Measurements from ENCODE around the gene MCF2L. TPM values are rescaled to one million over a fixed set of nuclear protein-coding genes. Genes with fewer than 3 reads are reported as not detected.

The MCF2L gene
- total and polyA plus RNA-seq, 7 donors: 9.1 to 40.5 (median 20.3) TPM

DNA sequence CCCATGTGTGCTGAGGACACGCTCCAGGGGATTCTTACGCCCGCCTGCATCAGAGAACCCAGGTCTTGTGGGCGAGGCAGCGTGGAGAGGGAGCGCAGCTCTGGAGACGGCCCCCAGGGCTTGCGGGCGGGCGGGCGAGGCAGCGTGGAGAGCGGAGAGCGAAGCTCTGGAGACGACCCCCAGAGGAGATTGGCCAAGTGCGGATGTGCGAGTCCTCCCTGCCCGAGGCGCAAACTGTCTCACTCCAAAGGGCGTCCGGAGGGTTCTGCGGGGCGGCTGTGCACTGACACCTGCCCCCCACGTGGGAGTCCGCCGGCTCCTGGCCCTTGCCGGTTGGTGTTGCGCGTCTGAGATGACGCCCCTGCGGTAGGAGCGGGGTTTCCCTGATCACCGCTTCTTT, 39.8 kb downstream of the MCF2L start:
- no peaks in the 10 kb centered on the region for H3K9me3 ChIP-seq
- TF ChIP-seq, protein P1, sequence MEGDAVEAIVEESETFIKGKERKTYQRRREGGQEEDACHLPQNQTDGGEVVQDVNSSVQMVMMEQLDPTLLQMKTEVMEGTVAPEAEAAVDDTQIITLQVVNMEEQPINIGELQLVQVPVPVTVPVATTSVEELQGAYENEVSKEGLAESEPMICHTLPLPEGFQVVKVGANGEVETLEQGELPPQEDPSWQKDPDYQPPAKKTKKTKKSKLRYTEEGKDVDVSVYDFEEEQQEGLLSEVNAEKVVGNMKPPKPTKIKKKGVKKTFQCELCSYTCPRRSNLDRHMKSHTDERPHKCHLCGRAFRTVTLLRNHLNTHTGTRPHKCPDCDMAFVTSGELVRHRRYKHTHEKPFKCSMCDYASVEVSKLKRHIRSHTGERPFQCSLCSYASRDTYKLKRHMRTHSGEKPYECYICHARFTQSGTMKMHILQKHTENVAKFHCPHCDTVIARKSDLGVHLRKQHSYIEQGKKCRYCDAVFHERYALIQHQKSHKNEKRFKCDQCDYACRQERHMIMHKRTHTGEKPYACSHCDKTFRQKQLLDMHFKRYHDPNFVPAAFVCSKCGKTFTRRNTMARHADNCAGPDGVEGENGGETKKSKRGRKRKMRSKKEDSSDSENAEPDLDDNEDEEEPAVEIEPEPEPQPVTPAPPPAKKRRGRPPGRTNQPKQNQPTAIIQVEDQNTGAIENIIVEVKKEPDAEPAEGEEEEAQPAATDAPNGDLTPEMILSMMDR (IDR thresholded peaks at IDR 0.05): no peak
- H3K4me3 ChIP-seq: no peak overlapping the region
- H3K27ac ChIP-seq: no peak overlapping the region
- peaks cover 0 to 20% (median 8%) of the 10 kb centered on the region in 3 donors for H3K27me3 ChIP-seq (ENCODE audit: insufficient read depth in 3 of 3, low read length in 2 of 3)
- no peak for ATAC-seq
- H3K36me3 ChIP-seq (ENCODE audit: insufficient read depth in 1 of 2, low read depth in 1 of 2): no peaks in the 10 kb centered on the region
- intact Hi-C loops (cut with DNase I): no loop called here
- DNase-seq: no peak
- no peaks in the 10 kb centered on the region for H3K4me1 ChIP-seq
- WGBS, 3 donors: 85 to 86% (median 86%) methylated on average over 32 to 33 of the region's 33 CpGs

DNA sequence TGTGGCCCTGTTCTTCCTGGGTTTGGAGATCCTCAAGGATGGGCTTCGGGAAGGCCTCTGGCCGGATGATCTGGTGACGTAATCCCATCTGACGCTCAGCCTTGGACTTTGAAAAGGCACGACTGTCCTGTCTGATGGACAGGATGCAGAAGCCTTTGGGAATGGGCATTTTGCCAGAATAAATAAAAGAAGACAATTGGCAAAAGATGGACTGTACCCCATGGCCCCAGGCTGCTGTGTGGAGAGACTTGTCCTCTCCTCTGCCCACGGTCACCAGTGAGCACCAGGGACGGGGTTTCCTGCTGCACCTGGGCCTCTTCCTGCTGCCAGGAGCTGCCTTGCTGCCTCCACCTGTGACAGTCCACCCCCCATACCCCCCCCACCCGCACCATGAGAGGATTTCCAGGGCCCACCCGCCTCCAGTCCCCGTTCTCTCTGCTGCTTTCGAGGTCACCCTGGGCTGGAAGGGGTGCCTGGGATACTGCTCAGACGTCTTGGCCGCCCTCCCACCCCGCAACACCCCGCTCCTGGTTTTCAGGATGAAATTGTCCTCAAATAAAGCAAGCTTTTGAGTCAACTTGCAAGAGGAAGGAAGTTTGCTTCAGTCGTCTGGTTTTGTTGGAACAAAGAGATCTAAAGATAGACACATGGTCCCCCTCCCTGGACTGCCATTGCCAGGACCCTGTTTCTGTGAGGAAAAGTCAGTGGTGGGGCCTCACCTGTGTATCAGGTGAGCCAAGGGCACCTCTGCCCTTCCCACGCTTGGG, 40.9 kb downstream of the MCF2L start:
- TF ChIP-seq, protein P1 (IDR thresholded peaks at IDR 0.05): no peak
- ATAC-seq: no peak
- H3K4me1 ChIP-seq: no peaks in the 10 kb centered on the region
- H3K27me3 ChIP-seq (ENCODE audit: insufficient read depth in 3 of 3, low read length in 2 of 3): peaks cover 0 to 15% (median 8%) of the 10 kb centered on the region in 3 donors
- 54 to 59% (median 58%) methylated on average over 17 of the region's 17 CpGs for WGBS, 3 donors
- H3K4me3 ChIP-seq: no peak overlapping the region
- intact Hi-C loops (cut with DNase I): no loop called here
- H3K27ac ChIP-seq: no peak overlapping the region
- DNase-seq: no peak
- H3K9me3 ChIP-seq: no peaks in the 10 kb centered on the region
- H3K36me3 ChIP-seq (ENCODE audit: insufficient read depth in 1 of 2, low read depth in 1 of 2): no peaks in the 10 kb centered on the region

DNA sequence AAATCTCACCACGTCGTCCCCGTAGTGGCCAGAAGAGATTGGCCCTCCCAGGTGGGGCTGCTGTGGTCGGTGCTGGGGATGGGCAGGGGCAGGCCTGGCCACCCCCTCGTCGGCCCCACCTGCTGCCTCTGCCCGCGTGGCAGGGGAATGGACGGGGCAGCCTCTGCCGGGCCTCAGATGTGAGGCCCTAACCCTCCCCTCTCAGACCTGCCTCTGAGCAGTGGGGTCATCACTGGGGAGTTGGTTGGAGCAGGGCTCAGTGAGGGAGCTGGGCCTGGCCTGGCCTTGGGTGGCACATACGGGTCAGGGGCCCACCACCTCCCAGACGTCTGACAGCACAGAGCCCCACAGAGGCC, 41.5 kb downstream of the MCF2L start:
- WGBS, 3 donors: 57 to 68% (median 66%) methylated on average over 12 of the region's 12 CpGs
- DNase-seq (no peak), ATAC-seq (no peak)
- H3K9me3 ChIP-seq: no peaks in the 10 kb centered on the region
- no peak overlapping the region for H3K4me3 ChIP-seq
- H3K36me3 ChIP-seq (ENCODE audit: insufficient read depth in 1 of 2, low read depth in 1 of 2): no peaks in the 10 kb centered on the region
- H3K27me3 ChIP-seq (ENCODE audit: insufficient read depth in 3 of 3, low read length in 2 of 3): peaks cover 0 to 15% (median 10%) of the 10 kb centered on the region in 3 donors
- TF ChIP-seq, protein P1 (IDR thresholded peaks at IDR 0.05): no peak
- H3K27ac ChIP-seq: no peak overlapping the region
- H3K4me1 ChIP-seq: no peaks in the 10 kb centered on the region
- intact Hi-C loops (cut with DNase I): no loop called here

DNA sequence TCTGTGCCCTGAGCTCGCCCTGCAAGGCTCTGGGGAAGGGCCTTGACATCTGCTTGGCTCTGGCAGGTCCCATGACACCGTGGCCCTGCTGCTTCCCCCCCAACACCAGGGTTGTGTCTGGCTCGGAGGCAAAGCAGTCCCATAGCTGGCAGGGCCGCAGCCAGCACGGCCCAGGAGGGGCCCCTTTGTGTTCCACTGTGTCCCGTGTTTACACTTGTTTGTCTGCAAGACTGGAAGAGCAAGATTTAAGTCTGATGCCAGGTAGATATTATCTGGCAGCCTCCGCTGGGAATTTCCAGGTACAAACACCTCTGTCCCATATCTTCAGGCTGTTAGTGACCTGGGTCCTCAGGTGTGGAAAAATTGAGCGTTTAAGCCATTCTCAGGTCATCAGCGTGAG, 44.3 kb downstream of the MCF2L start:
- H3K4me3 ChIP-seq: no peak overlapping the region
- no peak for DNase-seq
- no peak for ATAC-seq
- no peak overlapping the region for H3K27ac ChIP-seq
- H3K4me1 ChIP-seq: no peaks in the 10 kb centered on the region
- TF ChIP-seq, protein P1 (IDR thresholded peaks at IDR 0.05): no peak
- no peaks in the 10 kb centered on the region for H3K36me3 ChIP-seq (ENCODE audit: insufficient read depth in 1 of 2, low read depth in 1 of 2)
- H3K27me3 ChIP-seq (ENCODE audit: insufficient read depth in 3 of 3, low read length in 2 of 3): peaks cover 0 to 19% (median 12%) of the 10 kb centered on the region in 3 donors
- H3K9me3 ChIP-seq: no peaks in the 10 kb centered on the region
- WGBS, 3 donors: 62 to 72% (median 66%) methylated on average over 9 of the region's 9 CpGs
- intact Hi-C loops (cut with DNase I): no loop called here

Measured in psoas muscle (tissue), 8 donors.